Gastrocnemius medialis (tissue), 4 donors: ENCODE results near the gene FMNL3.

Experiments
- POLR2A ChIP-seq, 2 donors: fragments of 450-650 bp; IDR thresholded peaks; one replicate each; pipeline ENCODE4 v1.6.1; 2017; ENCODE audit warnings: antibody characterized with exemption in 2 of 2, mild to moderate bottlenecking in 2 of 2, moderate library complexity in 2 of 2
- TF ChIP-seq, protein P1 (sequence below), 5 experiments: fragments of 450-650 bp in 3 of 5; fragments of 200-600 bp in 2 of 5; sonication (generic) in 2 of 5; IDR thresholded peaks in 4 of 5; conservative IDR thresholded peaks in 1 of 5; 1 replicate in 4 of 5; 2 replicates in 1 of 5; pipeline ENCODE4 v1.5.1; 2016 to 2019; ENCODE audit warnings: antibody characterized with exemption in 5 of 5, mild to moderate bottlenecking in 3 of 5, moderate library complexity in 3 of 5

DNA sequence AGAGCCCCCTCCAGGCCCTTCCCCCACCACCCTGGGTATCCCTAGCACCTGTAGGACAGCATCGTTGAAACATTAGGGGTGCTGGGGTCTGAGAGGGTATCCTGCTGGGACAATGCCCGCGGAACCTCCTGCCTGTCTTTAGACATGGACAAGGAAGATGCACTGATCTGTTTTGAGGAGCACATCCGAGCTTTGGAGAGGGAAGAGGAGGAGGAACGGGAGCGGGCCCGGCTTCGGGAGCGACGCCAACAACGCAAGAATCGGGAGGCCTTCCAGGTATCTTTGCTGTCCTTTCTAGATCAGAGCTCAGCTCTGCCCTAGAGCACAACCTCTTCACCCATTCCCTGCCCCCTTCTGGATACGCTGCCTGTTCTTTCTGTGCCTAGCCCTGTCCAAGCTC lies 70.6 kb downstream of the FMNL3 start:
- TF ChIP-seq, protein P1, sequence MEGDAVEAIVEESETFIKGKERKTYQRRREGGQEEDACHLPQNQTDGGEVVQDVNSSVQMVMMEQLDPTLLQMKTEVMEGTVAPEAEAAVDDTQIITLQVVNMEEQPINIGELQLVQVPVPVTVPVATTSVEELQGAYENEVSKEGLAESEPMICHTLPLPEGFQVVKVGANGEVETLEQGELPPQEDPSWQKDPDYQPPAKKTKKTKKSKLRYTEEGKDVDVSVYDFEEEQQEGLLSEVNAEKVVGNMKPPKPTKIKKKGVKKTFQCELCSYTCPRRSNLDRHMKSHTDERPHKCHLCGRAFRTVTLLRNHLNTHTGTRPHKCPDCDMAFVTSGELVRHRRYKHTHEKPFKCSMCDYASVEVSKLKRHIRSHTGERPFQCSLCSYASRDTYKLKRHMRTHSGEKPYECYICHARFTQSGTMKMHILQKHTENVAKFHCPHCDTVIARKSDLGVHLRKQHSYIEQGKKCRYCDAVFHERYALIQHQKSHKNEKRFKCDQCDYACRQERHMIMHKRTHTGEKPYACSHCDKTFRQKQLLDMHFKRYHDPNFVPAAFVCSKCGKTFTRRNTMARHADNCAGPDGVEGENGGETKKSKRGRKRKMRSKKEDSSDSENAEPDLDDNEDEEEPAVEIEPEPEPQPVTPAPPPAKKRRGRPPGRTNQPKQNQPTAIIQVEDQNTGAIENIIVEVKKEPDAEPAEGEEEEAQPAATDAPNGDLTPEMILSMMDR (IDR thresholded peaks at IDR 0.05 in 4 of 5, conservative IDR thresholded peaks at IDR 0.05 in 1 of 5) = no peak
- no peak for TF ChIP-seq POLR2A (IDR thresholded peaks at IDR 0.05)
